ENCODE measurements around the gene PEX26. TPM values are rescaled to one million over a fixed set of nuclear protein-coding genes. Genes with fewer than 3 reads are reported as not detected.

The PEX26 gene
- total and polyA plus RNA-seq, 2 of the 13 experiments (the other 11 are each of a cell fraction or from before 2014, with no cell fraction given), result 10.6 to 25.1 TPM

GRCh38 chr22:18091916-18092526 lies 14.2 kb downstream of the PEX26 start (continued):
- TF ChIP-seq ZNF207 (IDR thresholded peaks at IDR 0.05; ENCODE audit: borderline replicate concordance) (no peak), ZHX2 (IDR thresholded peaks at IDR 0.05; ENCODE audit: low read depth) (no peak), ZHX2 (CRISPR knock-in tag; IDR thresholded peaks at IDR 0.05; ENCODE audit: borderline replicate concordance) (no peak), SNAI1 (CRISPR knock-in tag; IDR thresholded peaks at IDR 0.05; ENCODE audit: borderline replicate concordance) (no peak), ZNF749 (CRISPR knock-in tag; IDR thresholded peaks at IDR 0.05; ENCODE audit: borderline replicate concordance) (no peak), ZFP62 (CRISPR knock-in tag; IDR thresholded peaks at IDR 0.05) (no peak), KLF13 (CRISPR knock-in tag; IDR thresholded peaks at IDR 0.05) (no peak), CERS6 (CRISPR knock-in tag; IDR thresholded peaks at IDR 0.05) (no peak), MXD4 (CRISPR knock-in tag; IDR thresholded peaks at IDR 0.05) (peak; percentile 48), XRCC5 (optimal IDR thresholded peaks at IDR 0.05; ENCODE audit: low read length) (peak; percentile 75), ZSCAN9 (CRISPR knock-in tag; IDR thresholded peaks at IDR 0.05; ENCODE audit: borderline replicate concordance) (no peak), ZKSCAN8 (CRISPR knock-in tag; IDR thresholded peaks at IDR 0.05; ENCODE audit: borderline replicate concordance) (peak; percentile 84; the same call in 1 of the 2 replicates), RAD51 (IDR thresholded peaks at IDR 0.05; ENCODE audit: borderline replicate concordance) (no peak), REXO4 (CRISPR knock-in tag; IDR thresholded peaks at IDR 0.05; ENCODE audit: borderline replicate concordance) (no peak), ZIK1 (CRISPR knock-in tag; IDR thresholded peaks at IDR 0.05; ENCODE audit: borderline replicate concordance, low read depth) (no peak), ZNF10 (CRISPR knock-in tag; IDR thresholded peaks at IDR 0.05; ENCODE audit: borderline replicate concordance, low read depth) (no peak), ZNF280D (CRISPR knock-in tag; IDR thresholded peaks at IDR 0.05) (peak; percentile 43; the same call in 1 of the 2 replicates), THAP11 (CRISPR knock-in tag; IDR thresholded peaks at IDR 0.05) (peak; percentile 79), WIZ (CRISPR knock-in tag; IDR thresholded peaks at IDR 0.05) (0 out of 2 replicates have a peak, but pooled peaks have one; percentile 33)
